H1 (cell line): ENCODE data around the gene TLCD5. TPM values are rescaled to one million over a fixed set of nuclear protein-coding genes. Genes with fewer than 3 reads are reported as not detected.

Experiments used
- ATF3 ChIP-seq: IDR thresholded peaks from 2 replicates; pipeline ENCODE4 v1.6.1; 2011; ENCODE audit warnings: low read depth, mild to moderate bottlenecking, low read length; ENCODE audit not compliant: insufficient read depth
- CHD2 ChIP-seq: IDR thresholded peaks from 2 replicates; pipeline ENCODE4 v1.6.1; 2012; ENCODE audit warnings: low read length, improper control_type of control experiment
- CREB1 ChIP-seq: IDR thresholded peaks from 2 replicates; pipeline ENCODE4 v1.6.1; 2012; ENCODE audit warnings: inconsistent platforms
- E2F6 ChIP-seq: IDR thresholded peaks from 2 replicates; pipeline ENCODE4 v1.6.1; 2012; ENCODE audit warnings: inconsistent platforms
- KDM1A ChIP-seq: fragments of 200-600, 300-600 bp; sonication (generic); IDR thresholded peaks from 2 replicates; pipeline ENCODE4 v1.7.1; 2016; ENCODE audit warnings: mild to moderate bottlenecking, low read length, borderline replicate concordance
- SIN3A ChIP-seq, 2 experiments: IDR thresholded peaks in 1 of 2; conservative IDR thresholded peaks in 1 of 2; 2 replicates each; pipeline ENCODE4 v1.6.1; 2011 to 2012; ENCODE audit warnings: low read length in 2 of 2, improper control_type of control experiment in 1 of 2, low read depth in 1 of 2, mild to moderate bottlenecking in 1 of 2
- polyA plus RNA-seq, 7 experiments: library from polyadenylated mRNA; depleted of rRNA in 3 of 7; stranded (reverse) in 5 of 7; unstranded in 2 of 7; fragments of >200 nt in 5 of 7; fragments of 200-250 nt in 2 of 7; gene quantifications; 1 replicate in 5 of 7; 2 replicates in 1 of 7; 4 replicates in 1 of 7; pipeline versions ENCODE4 v1.2.1 to v1.2.3, GENCODE V29; 2011 to 2013; ENCODE audit warnings: missing spikeins in 2 of 7, mixed read lengths in 2 of 7
- total RNA-seq: library from RNA; stranded (reverse); fragmentation: NEBNext Ultra II Directional; extraction: Animal tissue kit (Norgen Biotek cat#: 25700); gene quantifications from 2 replicates; pipeline ENCODE4 v1.2.1, GENCODE V29; 2021

TLCD5 gene
- total and polyA plus RNA-seq, 2 of the 8 experiments (the other 6 are each of a cell fraction or from before 2014, with no cell fraction given): 9.5 to 10.1 TPM

- TF ChIP-seq CHD2 (no peak), KDM1A (no peak), SIN3A (conservative IDR thresholded peaks at IDR 0.05 in 1 of 2, IDR thresholded peaks at IDR 0.05 in 1 of 2; ENCODE audit: low read depth in 1 of 2, low read length in 2 of 2) (no peak), CREB1 (no peak), ATF3 (no peak), E2F6 (no peak)
Observed at GRCh38 chr11:120339394-120339890, 14.3 kb downstream of the TLCD5 start (continued).
